HepG2 (cell line): ENCODE data around the gene KAZN. TPM values are rescaled to one million over a fixed set of nuclear protein-coding genes. Genes with fewer than 3 reads are reported as not detected.

Experiments used
- ATAC-seq: fragments of 200-7000 bp; cut with Tn5 transposase; 3 replicates; pipeline ENCODE4 v1.9.1; 2020; ENCODE audit warnings: mild to moderate bottlenecking, moderate library complexity
- BruUV-seq: library from RNA; stranded (reverse); fragments of 400-500 nt; replicated peaks from 2 replicates; lab custom pipeline; 2021; lab: Mats Ljungman, UMichigan
- CTCF ChIA-PET: fragments of 300-600 bp; formaldehyde crosslinking; extraction: SDS; loops from one replicate; lab custom pipeline; 2021; ENCODE audit warnings: low total read pairs, inconsistent platforms, low intra/inter-chr PET ratio; lab: Yijun Ruan, JAX
- POLR2A ChIA-PET: fragments of 350-600 bp; sonication (Branson Sonifier 250); formaldehyde crosslinking; loops from one replicate; lab custom pipeline; 2020; ENCODE audit warnings: antibody characterized with exemption, inconsistent platforms; lab: Yijun Ruan, JAX
- DNase-seq: peaks from one replicate; pipeline ENCODE4 v3.0.0-alpha.2; 2015; ENCODE audit warnings: low spot score
- FAIRE-seq: peaks from 3 replicates; lab custom pipeline; 2011; peaks lifted over from hg19 to GRCh38; lab: Jason Lieb, UNC
- H2AFZ ChIP-seq: one replicate; pipeline ENCODE4 v1.6.1; 2011; ENCODE audit warnings: low read length, inconsistent platforms
- H3K27ac ChIP-seq: fragments of 300-600 bp; 3 replicates; pipeline ENCODE4 v1.8.0; 2011; ENCODE audit warnings: mixed run types, mild to moderate bottlenecking, mixed read lengths, low read length, inconsistent platforms; ENCODE audit not compliant: insufficient read depth; ENCODE audit errors: extremely low read length
- H3K27me3 ChIP-seq, 2 experiments: fragments of 200-600 bp in 1 of 2; 2 replicates in 1 of 2; 3 replicates in 1 of 2; pipeline versions ENCODE4 v1.6.0 to v1.8.0; 2011; ENCODE audit warnings: low read length in 2 of 2, mild to moderate bottlenecking in 2 of 2, moderate library complexity in 2 of 2, inconsistent platforms in 1 of 2; ENCODE audit not compliant: insufficient read depth in 2 of 2, control insufficient read depth in 1 of 2
- H3K36me3 ChIP-seq, 2 experiments: fragments of 200-600 bp in 1 of 2; replicated peaks in 1 of 2; 2 replicates in 1 of 2; 3 replicates in 1 of 2; pipeline versions ENCODE4 v1.5.1 to v1.8.0; 2011; ENCODE audit warnings: low read length in 2 of 2, inconsistent platforms in 1 of 2; ENCODE audit not compliant: insufficient read depth in 2 of 2, control insufficient read depth in 1 of 2
- H3K4me1 ChIP-seq: 2 replicates; pipeline ENCODE4 v1.5.1; 2012; ENCODE audit warnings: low read length, inconsistent platforms; ENCODE audit not compliant: insufficient read depth
- H3K4me2 ChIP-seq: 2 replicates; pipeline ENCODE4 v1.6.0; 2011; ENCODE audit warnings: low read depth, low read length, inconsistent platforms
- H3K4me3 ChIP-seq, 3 experiments: fragments of 200-600 bp in 1 of 3; sonication (generic), shearing (Covaris generic) in 1 of 3; replicated peaks in 1 of 3; 2 replicates each; pipeline ENCODE4 v1.5.1; 2011 to 2016; ENCODE audit warnings: low read length in 3 of 3, inconsistent platforms in 2 of 3, low read depth in 2 of 3, mild to moderate bottlenecking in 2 of 3, control low read depth in 1 of 3, mixed read lengths in 1 of 3; ENCODE audit not compliant: insufficient read depth in 1 of 3
- H3K79me2 ChIP-seq: one replicate; pipeline ENCODE4 v1.6.1; 2011; ENCODE audit warnings: low read length, inconsistent platforms; ENCODE audit not compliant: insufficient read depth
- H3K9ac ChIP-seq: 2 replicates; pipeline ENCODE4 v1.6.0; 2011; ENCODE audit warnings: mild to moderate bottlenecking, low read depth, low read length, inconsistent platforms; ENCODE audit not compliant: insufficient read depth
- H3K9me3 ChIP-seq: 2 replicates; pipeline ENCODE4 v1.5.1; 2012; ENCODE audit warnings: mild to moderate bottlenecking, low read length
- H4K20me1 ChIP-seq: 2 replicates; pipeline ENCODE4 v1.6.0; 2011; ENCODE audit warnings: inconsistent platforms, mild to moderate bottlenecking, low read length, moderate library complexity; ENCODE audit not compliant: insufficient read depth
- CTCF ChIP-seq: sonication (generic); formaldehyde crosslinking; IDR thresholded peaks from 2 replicates; pipeline ENCODE4 v1.5.0; 2020; ENCODE audit warnings: mild to moderate bottlenecking, missing genetic modification reagents, moderate library complexity
- DBP ChIP-seq: sonication (generic); formaldehyde crosslinking; IDR thresholded peaks from 2 replicates; pipeline ENCODE4 v1.4.0; 2020; ENCODE audit warnings: missing genetic modification reagents; ENCODE audit errors: not compliant biosample characterization
- FOXM1 ChIP-seq: sonication (generic); formaldehyde crosslinking; IDR thresholded peaks from 2 replicates; pipeline ENCODE4 v1.5.0; 2020; ENCODE audit warnings: missing genetic modification reagents
- LRRFIP1 ChIP-seq: sonication (generic); formaldehyde crosslinking; conservative IDR thresholded peaks from 2 replicates; pipeline ENCODE4 v1.4.0; 2020; ENCODE audit warnings: missing genetic modification reagents
- SMC3 ChIP-seq: IDR thresholded peaks from 2 replicates; pipeline ENCODE4 v1.6.1; 2011; ENCODE audit warnings: low read length, improper control_type of control experiment
- STAG1 ChIP-seq: sonication (generic); formaldehyde crosslinking; IDR thresholded peaks from 2 replicates; pipeline ENCODE4 v1.4.0; 2020; ENCODE audit warnings: missing genetic modification reagents
- ZNF260 ChIP-seq: sonication (generic); formaldehyde crosslinking; IDR thresholded peaks from 2 replicates; pipeline ENCODE4 v1.4.0; 2020; ENCODE audit warnings: missing genetic modification reagents, low read depth, mild to moderate bottlenecking, borderline replicate concordance
- WGBS: methylation state at CpG from one replicate; pipeline ENCODE4 v1.1.6; 2017; ENCODE audit warnings: low lambda C conversion rate; 5-methylcytosine and 5-hydroxymethylcytosine counted together
- in situ Hi-C: cut with HindIII; loops from 2 replicates; pipeline ENCODE4 v1.10.0; 2017; ENCODE audit warnings: low pct_unique_long_range_greater_than_20kb; ENCODE audit not compliant: extremely low pct_ligation_motif_present
- intact Hi-C: fragments of 100-400 bp; cut with micrococcal nuclease; formaldehyde crosslinking; loops from one replicate; pipeline ENCODE4 v1.10.0; 2022; ENCODE audit not compliant: unreplicated experiment
- polyA plus RNA-seq, 8 experiments: library from polyadenylated mRNA; depleted of rRNA in 3 of 8; stranded (reverse) in 7 of 8; unstranded in 1 of 8; fragments of >200 nt; fragmentation: Illumina TruSeq in 4 of 8; extraction: Trizol in 4 of 8; gene quantifications; 2 replicates each; pipeline versions ENCODE4 v1.2.1 to v1.2.3, GENCODE V29; 2011 to 2016; ENCODE audit warnings: low read depth in 4 of 8, missing spikeins in 1 of 8, mixed read lengths in 1 of 8; ENCODE audit not compliant: insufficient read depth in 1 of 8
- total RNA-seq, 5 experiments: library from RNA; depleted of rRNA; stranded (reverse); fragments of >200 nt; fragmentation: Illumina TruSeq; extraction: Trizol; gene quantifications; 2 replicates each; pipeline ENCODE4 v1.2.3, GENCODE V29; 2016; ENCODE audit warnings: low read depth in 1 of 5

Gene KAZN
- total and polyA plus RNA-seq, 2 of the 13 experiments (the other 11 are each of a cell fraction or from before 2014, with no cell fraction given), result 10.4 to 13.5 TPM

GRCh38 chr1:15110867-15111230 lies 512.4 kb downstream of the KAZN start:
- ATAC-seq, result peak; percentile 71
- FAIRE-seq, result peak; percentile 52
- POLR2A ChIA-PET, result no interaction called here
- in situ Hi-C loops (no loop called here), intact Hi-C loops (loop anchor here (1.0 kb wide), 1 partner anchor 193 kb away; no protein-coding TSS in a partner anchor)
- Histone ChIP-seq H2AFZ (no peak overlapping the region), H3K9ac (no peak overlapping the region), H3K9me3 (no peaks in the 10 kb centered on the region), H3K4me2 (no peak overlapping the region), H3K79me2 (no peaks in the 10 kb centered on the region), H4K20me1 (peaks cover 4% of the 10 kb centered on the region; the same call in 1 of the 2 replicates), H3K36me3 (no peaks in the 10 kb centered on the region), H3K27ac (no peak overlapping the region), H3K27me3 (no peaks in the 10 kb centered on the region), H3K4me1 (peaks cover 22% of the 10 kb centered on the region), H3K4me3 (no peak overlapping the region)
- BruUV-seq, result no TSS peak
- CTCF ChIA-PET, result interaction anchor here (0.9 to 1.2 kb wide), 2 partner anchors 43 to 193 kb away, joined by 3 read pairs; partner anchors contain the start of gene TMEM51
- TF ChIP-seq FOXM1, result no peak
- TF ChIP-seq DBP (CRISPR knock-in tag), result no peak
- no peak for TF ChIP-seq LRRFIP1 (CRISPR knock-in tag)
- TF ChIP-seq ZNF260 (CRISPR knock-in tag), result no peak
- peak; percentile 67 for TF ChIP-seq STAG1 (CRISPR knock-in tag)
- TF ChIP-seq CTCF (CRISPR knock-in tag), result peak; percentile 61
- peak; percentile 25; the same call in 1 of the 2 replicates for TF ChIP-seq SMC3
- peak; percentile 34 for DNase-seq
- 14% methylated on average over 2 of the region's 2 CpGs for WGBS
